ENCODE measurements around the gene PARL.

PARL gene

DNA sequence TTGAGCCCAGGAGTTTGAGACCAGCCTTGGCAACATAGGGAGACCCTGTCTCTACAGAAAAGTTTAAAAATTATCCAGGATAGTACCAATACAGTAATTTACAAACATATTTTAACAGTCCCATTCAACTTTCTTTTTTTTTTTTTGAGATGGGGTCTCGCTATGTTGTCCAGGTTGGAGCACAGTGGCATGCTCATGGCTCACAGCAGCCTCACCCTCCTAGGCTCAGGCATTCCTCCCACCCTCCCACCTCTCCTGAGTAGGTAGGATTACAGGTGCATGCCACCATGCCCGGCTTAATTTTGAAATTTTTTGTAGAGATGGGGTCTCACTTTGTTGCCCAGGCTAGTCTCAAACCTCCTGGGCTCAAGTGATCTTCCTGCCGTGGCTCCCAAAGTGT lies 46.8 kb downstream of the PARL start:
- TF ChIP-seq, protein P1, sequence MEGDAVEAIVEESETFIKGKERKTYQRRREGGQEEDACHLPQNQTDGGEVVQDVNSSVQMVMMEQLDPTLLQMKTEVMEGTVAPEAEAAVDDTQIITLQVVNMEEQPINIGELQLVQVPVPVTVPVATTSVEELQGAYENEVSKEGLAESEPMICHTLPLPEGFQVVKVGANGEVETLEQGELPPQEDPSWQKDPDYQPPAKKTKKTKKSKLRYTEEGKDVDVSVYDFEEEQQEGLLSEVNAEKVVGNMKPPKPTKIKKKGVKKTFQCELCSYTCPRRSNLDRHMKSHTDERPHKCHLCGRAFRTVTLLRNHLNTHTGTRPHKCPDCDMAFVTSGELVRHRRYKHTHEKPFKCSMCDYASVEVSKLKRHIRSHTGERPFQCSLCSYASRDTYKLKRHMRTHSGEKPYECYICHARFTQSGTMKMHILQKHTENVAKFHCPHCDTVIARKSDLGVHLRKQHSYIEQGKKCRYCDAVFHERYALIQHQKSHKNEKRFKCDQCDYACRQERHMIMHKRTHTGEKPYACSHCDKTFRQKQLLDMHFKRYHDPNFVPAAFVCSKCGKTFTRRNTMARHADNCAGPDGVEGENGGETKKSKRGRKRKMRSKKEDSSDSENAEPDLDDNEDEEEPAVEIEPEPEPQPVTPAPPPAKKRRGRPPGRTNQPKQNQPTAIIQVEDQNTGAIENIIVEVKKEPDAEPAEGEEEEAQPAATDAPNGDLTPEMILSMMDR (IDR thresholded peaks at IDR 0.05), result no peak
- Histone ChIP-seq H3K4me1 (no peaks in the 10 kb centered on the region), H3K27ac (no peak overlapping the region), H3K27me3 (no peaks in the 10 kb centered on the region), H3K9me3 (no peaks in the 10 kb centered on the region), H3K4me3 (no peak overlapping the region), H3K36me3 (peaks cover 55 to 84% (median 69%) of the 10 kb centered on the region in 3 donors)
- intact Hi-C loops (cut with DNase I; ENCODE audit: low total_unique reads), result no loop called here
- DNase-seq, result no peak

DNA sequence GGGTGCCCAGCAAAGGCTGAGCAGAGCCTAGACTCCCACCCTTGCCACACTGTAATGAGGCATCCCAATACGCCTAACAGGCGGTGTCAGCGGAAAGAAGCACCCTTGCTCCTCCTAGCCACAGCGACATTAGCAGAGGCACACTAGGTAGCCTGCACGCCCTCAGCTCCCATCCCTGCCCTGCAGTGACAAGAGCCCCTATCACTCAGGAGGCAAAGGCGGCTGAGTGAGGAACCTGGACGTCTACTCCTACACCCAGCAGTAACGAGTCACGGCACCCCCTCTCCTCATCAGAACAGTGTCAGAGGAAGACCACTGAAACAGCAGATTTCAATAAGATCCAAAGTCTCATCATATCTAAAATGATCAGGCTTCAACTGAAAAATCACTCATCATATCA lies 47.3 kb downstream of the PARL start:
- intact Hi-C loops (cut with DNase I; ENCODE audit: low total_unique reads), result no loop called here
- Histone ChIP-seq H3K36me3 (peaks cover 56 to 84% (median 70%) of the 10 kb centered on the region in 3 donors), H3K27ac (no peak overlapping the region), H3K4me3 (no peak overlapping the region), H3K9me3 (no peaks in the 10 kb centered on the region), H3K27me3 (no peaks in the 10 kb centered on the region), H3K4me1 (no peaks in the 10 kb centered on the region)
- DNase-seq, result no peak
- TF ChIP-seq, protein P1 (IDR thresholded peaks at IDR 0.05), result no peak

DNA sequence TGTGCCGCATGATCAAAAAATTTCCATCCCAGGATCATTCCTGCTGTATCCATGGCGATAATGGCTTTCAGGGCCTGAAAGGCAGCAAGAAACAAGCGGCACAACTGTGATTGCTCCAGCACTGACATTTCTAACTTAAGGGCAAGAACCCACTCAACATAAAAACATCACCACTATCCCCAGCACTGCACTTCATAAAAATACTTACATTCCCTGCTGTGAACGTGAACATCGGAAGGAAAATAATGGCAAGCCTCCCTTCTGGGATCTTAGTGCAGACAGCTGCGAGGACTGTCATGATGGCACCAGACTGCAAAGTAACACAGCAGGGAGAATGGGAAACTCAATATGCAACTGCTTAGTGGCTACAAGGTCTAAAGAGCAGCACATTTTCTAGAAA lies 51.2 kb downstream of the PARL start:
- Histone ChIP-seq H3K9me3 (no peaks in the 10 kb centered on the region), H3K4me1 (no peaks in the 10 kb centered on the region), H3K27ac (no peak overlapping the region), H3K27me3 (no peaks in the 10 kb centered on the region), H3K36me3 (peaks cover 23 to 81% (median 57%) of the 10 kb centered on the region in 3 donors), H3K4me3 (no peak overlapping the region)
- DNase-seq, result no peak
- intact Hi-C loops (cut with DNase I; ENCODE audit: low total_unique reads), result no loop called here
- TF ChIP-seq, protein P1 (IDR thresholded peaks at IDR 0.05), result no peak

DNA sequence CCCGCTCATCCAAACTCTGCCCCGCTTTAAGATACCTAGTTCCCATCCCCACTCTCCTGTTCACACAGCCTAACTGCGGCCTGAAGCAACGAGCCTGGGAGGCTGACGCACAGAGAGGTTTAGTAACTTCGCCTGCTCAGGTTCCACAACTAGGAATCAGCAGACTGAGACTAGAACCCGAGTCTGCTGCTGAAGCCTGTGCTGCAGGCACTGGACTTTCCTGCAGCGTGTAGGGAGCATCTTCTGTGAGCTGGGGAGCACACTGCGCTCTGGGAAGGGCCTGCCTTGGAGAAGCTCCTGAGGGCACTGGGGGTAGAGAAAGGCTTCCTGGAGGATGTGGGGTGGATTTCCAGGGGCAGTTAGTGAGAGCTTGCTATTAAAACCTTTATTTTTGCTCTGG lies 54.5 kb downstream of the PARL start:
- intact Hi-C loops (cut with DNase I; ENCODE audit: low total_unique reads), result no loop called here
- no peak overlapping the region for H3K4me3 ChIP-seq
- DNase-seq, result no peak
- H3K27me3 ChIP-seq, result no peaks in the 10 kb centered on the region
- H3K36me3 ChIP-seq, result peaks cover 17 to 68% (median 47%) of the 10 kb centered on the region in 3 donors
- TF ChIP-seq, protein P1 (IDR thresholded peaks at IDR 0.05), result no peak
- H3K9me3 ChIP-seq, result no peaks in the 10 kb centered on the region
- peaks cover 0 to 5% (median 2%) of the 10 kb centered on the region in 4 donors for H3K4me1 ChIP-seq
- no peak overlapping the region for H3K27ac ChIP-seq

DNA sequence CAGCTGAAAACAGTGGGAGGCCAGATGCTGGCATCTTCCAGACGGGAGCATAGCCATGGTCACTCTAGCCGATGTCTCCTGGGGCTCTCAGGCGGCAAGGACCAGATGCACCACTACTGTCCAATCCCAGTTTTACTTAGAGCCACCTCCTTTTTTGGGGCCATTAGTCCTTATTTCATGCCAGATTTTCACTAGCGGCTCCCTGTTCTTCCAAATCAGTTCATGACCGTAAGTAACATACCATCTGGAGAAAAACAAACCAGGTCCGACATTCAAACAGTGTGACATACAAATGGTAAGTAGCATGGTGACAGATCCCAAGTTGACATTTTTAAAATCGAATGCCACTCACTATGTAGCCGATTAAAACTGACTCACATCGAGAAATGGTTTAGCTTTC lies 55.2 kb downstream of the PARL start:
- TF ChIP-seq, protein P1 (IDR thresholded peaks at IDR 0.05), result no peak
- peaks cover 2 to 12% (median 7%) of the 10 kb centered on the region in 4 donors for H3K4me1 ChIP-seq
- H3K36me3 ChIP-seq, result peaks cover 17 to 63% (median 45%) of the 10 kb centered on the region in 3 donors
- H3K9me3 ChIP-seq, result no peaks in the 10 kb centered on the region
- no peak for DNase-seq
- H3K27ac ChIP-seq, result no peak overlapping the region
- H3K4me3 ChIP-seq, result no peak overlapping the region
- intact Hi-C loops (cut with DNase I; ENCODE audit: low total_unique reads), result no loop called here
- H3K27me3 ChIP-seq, result no peaks in the 10 kb centered on the region

DNA sequence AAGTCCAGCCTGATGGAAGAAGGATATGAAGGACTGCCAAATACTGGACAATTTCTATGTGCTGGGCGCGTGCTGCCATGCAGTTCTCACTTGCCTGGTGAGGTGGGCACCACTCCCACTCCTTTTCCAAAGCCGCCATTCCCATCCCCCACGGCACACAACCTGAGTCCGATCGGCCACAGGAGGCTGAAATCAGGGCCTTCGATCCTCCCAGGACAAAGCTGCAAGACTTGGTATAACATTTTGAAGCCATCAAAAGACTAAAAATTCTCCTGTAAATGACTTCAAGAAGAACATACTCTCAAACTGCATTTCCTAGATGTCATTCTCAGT lies 56.2 kb downstream of the PARL start:
- TF ChIP-seq, protein P1 (IDR thresholded peaks at IDR 0.05), result no peak
- H3K27me3 ChIP-seq, result no peaks in the 10 kb centered on the region
- no peak overlapping the region for H3K27ac ChIP-seq
- intact Hi-C loops (cut with DNase I; ENCODE audit: low total_unique reads), result no loop called here
- DNase-seq, result peak in 1 of 2 donors; percentile 37
- peaks cover 15 to 54% (median 35%) of the 10 kb centered on the region in 3 donors for H3K36me3 ChIP-seq
- H3K4me3 ChIP-seq, result no peak overlapping the region
- H3K9me3 ChIP-seq, result no peaks in the 10 kb centered on the region
- peaks cover 3 to 15% (median 10%) of the 10 kb centered on the region in 4 donors for H3K4me1 ChIP-seq

Measured in tibial artery (tissue), 4 donors.